Ureter (tissue), 1 donor: ENCODE results near the gene EMP2. TPM values are rescaled to one million over a fixed set of nuclear protein-coding genes. Genes with fewer than 3 reads are reported as not detected.

Source experiments
- DNase-seq: peaks from one replicate; pipeline ENCODE4 v3.0.0-alpha.2; 2020; ENCODE audit warnings: low spot score
- total RNA-seq: library from RNA; stranded (reverse); gene quantifications from one replicate; pipeline ENCODE4 v1.2.4, GENCODE V29; 2023
- donor health status: DM: yes; HTN: yes; CAD: no.

EMP2 gene
- total RNA-seq, 1 donor from 2014 or later, result 174 TPM

- DNase-seq, result no peak
Observed at GRCh38 chr16:10490141-10490540, 90.3 kb downstream of the EMP2 start.

- no peak for DNase-seq
Observed at GRCh38 chr16:10485698-10486382, 94.6 kb downstream of the EMP2 start.

GRCh38 chr16:10485159-10485558, 95.2 kb downstream of the EMP2 start:
- no peak for DNase-seq

GRCh38 chr16:10480151-10480550, 100.2 kb downstream of the EMP2 start:
- DNase-seq, result no peak

Other genes starting within 250 kb of the EMP2 start
- 50.4 TPM for gene ATF7IP2, start 194.5 kb downstream of the EMP2 start, total RNA-seq
- 8.0 TPM for gene TEKT5, start 114.3 kb upstream of the EMP2 start, total RNA-seq
- 48.5 TPM for gene NUBP1, start 163.2 kb upstream of the EMP2 start, total RNA-seq
- 3.3 TPM for gene TVP23A, start 238.2 kb upstream of the EMP2 start, total RNA-seq